ENCODE data around the gene CCDC93.

The CCDC93 gene

DNA sequence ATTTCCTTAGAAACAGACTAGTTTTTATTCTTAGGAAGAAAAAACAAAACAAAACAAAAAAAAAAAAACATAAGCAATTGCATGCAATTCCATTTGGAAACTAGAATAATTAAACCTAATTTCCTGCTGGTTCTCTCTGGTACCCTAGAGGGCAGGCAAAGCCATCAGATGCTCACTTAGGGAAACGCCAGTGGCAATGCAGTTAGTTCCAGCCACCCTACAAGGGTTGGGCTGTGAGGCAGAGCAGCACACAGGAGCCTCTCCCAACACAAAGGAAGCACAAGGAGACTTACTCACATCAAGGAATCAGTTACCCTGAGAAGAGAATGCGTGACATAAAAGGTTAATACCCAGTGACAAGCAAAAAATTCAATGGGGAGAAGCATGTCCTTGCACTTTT lies 28.8 kb downstream of the CCDC93 start:
- no peak for FAIRE-seq

DNA sequence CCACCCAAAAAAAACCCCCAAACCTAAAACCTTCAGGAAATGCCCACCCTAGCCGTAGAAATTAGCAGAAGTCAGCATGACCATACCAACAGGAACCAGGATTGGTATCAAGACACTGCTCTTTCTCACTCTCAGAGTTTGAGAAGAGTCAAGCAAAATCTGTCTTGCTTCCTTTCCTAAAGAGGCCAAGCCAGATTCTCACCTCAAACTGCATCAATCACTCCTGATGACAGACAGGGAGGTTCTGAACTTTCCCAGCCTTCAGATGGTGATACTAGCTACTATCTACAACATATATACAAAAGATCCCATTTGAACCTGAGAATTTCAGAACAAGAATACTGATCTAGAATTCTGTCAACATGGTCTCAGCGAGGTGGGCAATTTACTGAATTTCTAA lies 29.7 kb downstream of the CCDC93 start:
- no peak for FAIRE-seq

- no peak for FAIRE-seq
Observed at GRCh38 chr2:117983040-117983439, 30.8 kb downstream of the CCDC93 start.

- no peak for FAIRE-seq
Observed at GRCh38 chr2:117982376-117983033, 31.4 kb downstream of the CCDC93 start.

GRCh38 chr2:117981810-117982209 lies 32.1 kb downstream of the CCDC93 start:
- no peak for FAIRE-seq

GRCh38 chr2:117980783-117981676 lies 32.8 kb downstream of the CCDC93 start:
- FAIRE-seq: no peak

GRCh38 chr2:117979911-117980701 lies 33.8 kb downstream of the CCDC93 start:
- FAIRE-seq: no peak

GRCh38 chr2:117977696-117978095 lies 36.2 kb downstream of the CCDC93 start:
- no peak for FAIRE-seq

DNA sequence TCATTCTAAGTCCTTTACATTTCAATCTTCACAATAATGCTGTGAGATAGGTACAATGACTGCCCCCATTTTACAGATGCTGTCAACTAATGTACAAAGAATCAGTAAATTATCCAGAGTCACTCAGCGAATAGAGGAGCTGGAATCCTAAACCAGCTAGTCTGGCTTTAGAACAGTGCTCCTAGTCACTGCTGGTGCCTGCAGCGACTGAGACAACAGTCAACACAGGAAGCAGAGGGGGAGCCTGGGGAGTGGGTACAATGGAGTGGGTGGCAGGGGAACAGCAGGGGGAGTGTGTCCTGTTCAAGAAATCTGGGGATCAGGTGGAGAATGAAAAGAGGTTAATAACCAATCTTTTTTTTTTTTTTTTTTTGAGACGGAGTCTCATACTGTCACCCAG lies 37.3 kb downstream of the CCDC93 start:
- no peak for FAIRE-seq

- no peak for FAIRE-seq
Observed at GRCh38 chr2:117973498-117974082, 40.3 kb downstream of the CCDC93 start.

DNA sequence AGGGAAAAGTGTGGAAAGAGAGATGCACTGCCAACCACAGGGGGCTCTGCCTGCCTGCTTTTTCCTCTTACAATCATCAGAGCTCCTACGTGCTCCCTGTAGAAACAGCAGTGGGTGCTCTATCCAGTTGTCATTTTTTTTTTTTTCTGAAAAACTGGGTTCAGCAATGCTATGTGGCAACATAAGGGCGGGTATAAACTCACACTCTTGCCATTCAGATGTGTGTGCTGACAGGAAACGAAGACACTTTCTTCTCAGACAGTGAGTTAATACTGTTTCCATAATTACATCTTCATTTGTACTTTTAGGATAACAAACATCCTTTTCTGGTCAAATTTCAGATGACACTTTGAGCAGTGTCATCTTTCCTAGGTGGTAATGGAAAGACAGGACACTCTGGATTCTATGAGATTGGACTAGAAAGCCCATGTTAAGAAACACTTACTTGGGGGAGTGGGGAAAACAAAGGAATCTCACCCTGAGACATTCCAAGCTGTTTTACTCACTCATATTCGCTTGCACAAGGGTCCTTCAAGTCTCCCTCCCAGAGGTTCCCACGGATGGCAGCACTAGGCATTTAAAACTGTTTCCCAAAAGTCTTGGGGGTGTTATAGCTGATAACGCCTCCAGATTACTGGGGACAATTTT lies 41.3 kb downstream of the CCDC93 start:
- no peak for FAIRE-seq

GRCh38 chr2:117968722-117969121 lies 45.1 kb downstream of the CCDC93 start:
- FAIRE-seq: no peak

GRCh38 chr2:117967977-117968718 lies 45.7 kb downstream of the CCDC93 start:
- FAIRE-seq: no peak

DNA sequence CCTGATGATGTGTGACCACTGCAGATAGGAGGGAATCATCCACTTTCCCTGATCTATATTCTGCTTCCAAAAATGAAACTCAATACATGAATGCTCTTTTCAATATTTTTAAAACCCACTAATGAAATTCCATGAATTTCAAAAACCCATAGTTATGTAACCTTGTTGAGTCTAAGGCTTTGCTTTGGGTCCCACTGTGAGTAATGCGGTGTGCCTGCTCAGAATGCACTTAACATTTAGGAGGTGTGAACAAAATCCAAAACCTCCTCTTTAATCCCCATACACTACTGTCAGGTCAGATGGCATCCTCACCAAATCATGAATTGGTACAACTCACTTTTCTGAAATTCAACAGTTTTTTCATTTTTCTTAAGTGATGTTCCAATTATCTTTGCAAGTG lies 50.4 kb downstream of the CCDC93 start:
- FAIRE-seq: no peak

DNA sequence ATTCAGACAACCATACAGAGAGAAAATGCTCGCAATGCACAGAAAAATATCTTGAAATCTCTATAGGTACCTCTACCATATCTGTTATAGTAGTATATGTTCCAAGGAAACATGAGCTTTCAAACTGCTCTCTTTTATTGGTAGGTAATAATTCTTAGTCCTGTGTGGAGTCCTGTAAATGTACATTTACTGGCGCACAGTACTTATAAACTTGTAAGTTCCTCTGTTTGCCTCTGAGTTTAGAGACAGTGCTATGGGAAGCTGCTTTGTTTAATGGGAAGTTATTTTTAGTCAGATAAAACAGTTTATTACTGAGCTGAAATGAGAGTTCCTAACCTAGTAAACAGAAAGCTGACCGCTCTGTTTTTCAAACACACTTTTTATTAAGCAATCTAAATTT lies 52.7 kb downstream of the CCDC93 start:
- no peak for FAIRE-seq

DNA sequence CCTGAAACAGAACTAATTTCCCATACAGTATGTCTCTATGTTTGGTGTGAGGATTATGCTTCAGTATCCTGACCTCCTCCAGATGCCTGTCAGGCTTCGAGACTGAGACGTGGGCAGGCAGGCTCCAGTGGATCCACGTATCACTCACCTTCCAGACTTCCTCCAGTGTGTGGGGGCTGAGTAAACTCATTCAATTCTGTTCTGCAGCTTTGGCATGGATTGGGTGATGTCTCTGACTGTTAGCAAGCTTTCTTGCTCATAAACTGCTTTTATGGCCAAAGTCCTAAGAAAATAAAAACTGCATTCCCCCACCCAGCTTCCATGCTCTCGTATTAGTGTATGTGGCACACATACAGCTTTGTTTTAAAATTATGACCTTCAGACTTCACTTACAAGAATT lies 53.6 kb downstream of the CCDC93 start:
- no peak for FAIRE-seq

DNA sequence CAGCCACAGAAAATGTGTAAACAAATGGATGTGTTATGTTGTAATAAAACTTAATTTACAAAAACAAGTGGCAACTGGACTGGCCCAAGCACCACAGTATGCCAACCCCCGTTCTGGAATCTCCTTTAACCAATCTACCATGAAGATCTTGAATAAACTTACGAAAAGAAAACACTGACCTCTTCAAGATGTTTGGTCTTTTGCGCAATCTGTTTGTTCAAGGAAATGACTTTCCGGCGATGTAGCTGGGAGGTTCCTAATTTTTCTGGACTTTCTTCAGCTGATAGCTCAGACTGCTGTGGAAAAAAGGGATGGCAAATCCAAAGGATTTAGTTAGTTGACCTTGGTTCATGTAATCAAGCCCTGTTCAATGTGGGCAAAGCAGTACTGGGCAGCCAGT lies 55.7 kb downstream of the CCDC93 start:
- FAIRE-seq: no peak

DNA sequence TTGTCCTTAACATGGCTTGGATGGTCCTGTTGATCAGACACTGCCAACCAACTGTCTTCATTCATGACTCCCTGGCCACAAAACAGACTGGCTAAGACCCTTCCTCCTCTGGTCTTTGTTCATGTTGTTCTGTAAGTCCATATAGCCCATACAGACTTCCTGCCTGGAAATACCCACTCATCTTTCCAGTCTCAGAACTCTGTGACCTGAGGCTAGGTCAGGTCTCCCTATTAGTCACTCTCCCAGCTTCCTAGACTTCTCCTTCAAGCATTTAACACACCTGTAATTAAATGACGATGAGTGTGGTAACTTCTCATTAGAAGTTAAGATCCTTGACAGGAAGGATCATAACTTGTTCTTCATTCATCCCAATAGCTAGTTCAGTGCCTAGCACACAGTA lies 56.3 kb downstream of the CCDC93 start:
- FAIRE-seq: no peak

GRCh38 chr2:117956036-117956796 lies 57.7 kb downstream of the CCDC93 start:
- FAIRE-seq: no peak

DNA sequence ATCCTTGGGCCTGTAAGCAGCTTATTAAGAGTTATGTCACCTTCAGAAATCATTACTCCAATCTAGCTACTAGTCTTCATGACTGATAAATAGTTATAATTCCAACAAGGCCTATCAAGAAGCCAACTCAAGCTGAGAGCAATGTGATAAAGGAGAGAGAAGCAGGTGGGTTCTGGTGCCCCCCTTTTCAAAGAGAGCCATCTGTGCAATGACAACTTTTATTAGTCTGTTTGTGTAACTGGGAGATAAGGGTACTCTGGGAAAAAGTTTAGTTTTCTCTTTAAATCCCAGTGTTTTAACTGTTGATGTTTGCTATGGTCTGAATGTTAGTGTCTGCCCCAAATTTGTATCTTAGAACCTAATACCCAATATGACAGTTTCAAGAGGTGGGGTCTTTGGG lies 60.6 kb downstream of the CCDC93 start:
- no peak for FAIRE-seq

GRCh38 chr2:117952701-117953100 lies 61.2 kb downstream of the CCDC93 start:
- FAIRE-seq: no peak

Data from colon (tissue), 2 donors.